ENCODE measurements around the gene ANO7.

ANO7 gene

DNA sequence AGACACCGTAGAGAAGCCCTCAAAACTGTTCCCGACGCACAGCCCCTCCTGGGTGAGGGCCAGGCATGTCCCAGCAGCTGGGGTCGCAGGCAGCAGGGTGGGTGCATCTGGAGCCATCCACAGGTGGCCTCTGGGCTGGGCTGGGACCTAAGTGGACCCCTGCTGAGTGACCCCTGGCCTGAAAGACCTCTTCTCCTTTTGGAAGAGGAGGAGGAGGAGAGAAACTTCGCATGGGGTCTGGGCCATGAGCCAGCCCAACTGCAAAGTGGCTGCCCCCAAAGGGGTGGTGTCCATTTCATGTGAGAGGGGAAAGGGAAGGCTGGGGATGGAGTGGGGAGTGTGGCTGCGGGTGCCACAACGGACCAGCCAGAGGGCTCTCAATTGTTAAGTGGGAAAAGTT is 25.1 kb downstream of the ANO7 start:
- DNase-seq = no peak

- DNase-seq = no peak
Observed at GRCh38 chr2:241214209-241214608, 25.7 kb downstream of the ANO7 start.

DNA sequence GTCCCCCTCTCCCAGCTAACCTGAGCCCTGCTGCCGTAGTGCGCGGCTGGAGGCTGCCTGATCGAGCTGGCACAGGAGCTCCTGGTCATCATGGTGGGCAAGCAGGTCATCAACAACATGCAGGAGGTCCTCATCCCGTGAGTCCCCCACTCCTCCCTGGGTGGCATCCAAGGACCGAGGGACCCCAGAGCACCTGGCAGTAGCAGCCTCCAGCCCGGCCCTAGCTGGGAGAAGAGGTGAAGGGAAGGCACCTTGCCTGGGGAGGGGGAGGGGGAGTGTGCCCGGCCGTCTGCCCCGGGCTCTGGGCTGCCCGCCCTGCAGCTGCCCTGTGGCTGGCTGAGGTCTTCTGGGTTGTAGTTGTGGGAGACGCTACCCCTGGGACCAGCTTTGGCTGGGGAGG is 26.3 kb downstream of the ANO7 start:
- no peak for DNase-seq

- DNase-seq = no peak
Observed at GRCh38 chr2:241215421-241215820, 26.9 kb downstream of the ANO7 start.

DNA sequence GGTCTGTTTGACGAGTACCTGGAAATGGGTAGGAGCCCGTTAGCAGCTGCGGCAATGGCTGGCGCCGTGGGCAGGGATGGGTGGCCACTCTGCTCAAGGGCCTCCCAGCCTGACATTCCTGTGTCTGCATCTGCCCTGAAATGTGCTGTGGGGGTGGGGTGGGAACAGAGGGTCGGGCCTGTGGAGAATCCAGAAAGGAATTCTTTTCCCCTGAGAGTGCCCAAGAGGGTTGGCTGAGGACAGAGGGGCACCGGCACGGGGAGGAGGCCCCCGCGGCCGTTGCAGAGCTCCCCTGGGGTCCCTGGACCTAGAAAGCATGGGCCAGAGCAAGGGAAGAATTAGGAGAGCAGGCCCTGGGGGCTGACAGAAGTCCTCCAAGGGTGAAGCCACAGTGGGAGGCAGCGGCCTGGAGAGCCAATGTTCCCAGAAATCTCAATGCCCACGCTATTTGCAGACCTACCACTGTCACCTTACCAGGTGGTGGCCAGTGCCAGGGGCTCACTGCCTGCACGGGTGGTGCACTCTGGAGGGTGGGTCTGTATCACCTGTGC is 27.8 kb downstream of the ANO7 start:
- DNase-seq = no peak

DNA sequence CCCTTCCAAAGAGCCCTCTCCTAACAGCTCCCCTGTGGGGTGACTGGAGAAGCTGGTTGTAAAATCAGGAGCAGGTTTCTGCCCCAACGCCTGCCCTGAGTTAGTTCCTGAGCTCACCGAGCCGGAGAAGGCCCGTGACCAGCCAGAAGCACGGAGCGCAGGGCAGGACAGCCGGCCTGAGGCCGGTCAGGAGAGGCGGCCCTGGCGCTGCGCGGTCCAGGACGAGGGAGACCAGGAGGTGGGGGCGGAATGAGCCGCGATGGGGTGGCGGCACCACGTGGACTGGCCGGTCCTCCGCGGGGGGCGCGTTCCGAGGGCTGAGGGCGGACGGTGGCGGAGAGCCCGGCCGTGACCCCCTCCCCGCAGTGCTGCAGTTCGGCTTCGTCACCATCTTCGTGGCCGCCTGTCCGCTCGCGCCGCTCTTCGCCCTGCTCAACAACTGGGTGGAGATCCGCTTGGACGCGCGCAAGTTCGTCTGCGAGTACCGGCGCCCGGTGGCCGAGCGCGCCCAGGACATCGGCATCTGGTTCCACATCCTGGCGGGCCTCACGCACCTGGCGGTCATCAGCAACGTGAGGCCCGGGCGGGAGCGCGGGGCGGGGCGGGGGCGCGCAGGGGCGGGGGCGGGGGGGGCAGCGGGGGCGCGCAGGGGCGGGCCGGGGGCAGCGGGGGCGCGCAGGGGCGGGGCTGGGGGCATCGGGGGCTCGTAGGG is 29.0 kb downstream of the ANO7 start:
- DNase-seq = peak; percentile 10

GRCh38 chr2:241218131-241219029 is 29.9 kb downstream of the ANO7 start:
- peak; percentile 8 for DNase-seq

DNA sequence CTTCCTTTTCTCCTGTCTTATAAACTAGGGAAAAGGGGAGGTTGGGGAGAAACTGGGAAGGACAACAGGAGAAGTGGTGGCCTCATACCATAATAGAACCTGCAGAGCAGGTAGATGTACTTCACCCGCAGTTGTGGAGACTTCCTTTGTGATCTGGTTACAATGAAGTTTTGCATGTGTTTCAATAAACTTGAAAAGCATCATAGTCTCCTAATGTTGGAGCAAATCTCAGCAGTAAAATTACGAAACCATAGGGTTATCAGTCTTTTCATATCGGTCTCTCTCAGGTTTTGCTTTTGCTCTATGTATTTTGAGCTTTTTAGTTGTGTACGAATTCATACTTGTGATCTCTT is 30.5 kb downstream of the ANO7 start:
- DNase-seq = no peak

DNA sequence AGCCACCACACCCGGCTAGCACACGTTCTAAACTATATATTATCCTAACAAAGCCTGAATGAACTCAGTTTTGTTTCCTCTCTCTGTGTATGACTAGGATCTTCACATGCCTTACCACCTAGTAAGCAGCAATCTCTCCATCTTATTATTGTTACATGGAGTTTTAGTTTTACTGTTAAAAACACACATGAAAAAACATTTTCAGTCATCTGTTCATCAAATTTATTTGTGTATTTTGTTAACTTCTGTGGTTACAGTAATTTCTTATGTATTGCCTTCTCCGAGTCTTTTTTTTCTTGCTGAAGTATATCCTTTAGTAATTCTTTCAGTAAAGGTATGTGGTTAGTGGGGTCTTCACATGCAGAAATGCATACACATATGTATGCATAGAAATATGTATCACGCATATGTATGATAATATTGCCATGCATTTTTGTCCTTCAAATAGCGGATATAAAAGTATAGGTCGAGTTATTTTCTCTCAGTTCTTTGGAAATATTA is 31.4 kb downstream of the ANO7 start:
- no peak for DNase-seq

GRCh38 chr2:241223211-241224017 is 34.9 kb downstream of the ANO7 start:
- DNase-seq = no peak

- no peak for DNase-seq
Observed at GRCh38 chr2:241224018-241224850, 35.8 kb downstream of the ANO7 start.

- no peak for DNase-seq
Observed at GRCh38 chr2:241224851-241225438, 36.5 kb downstream of the ANO7 start.

DNA sequence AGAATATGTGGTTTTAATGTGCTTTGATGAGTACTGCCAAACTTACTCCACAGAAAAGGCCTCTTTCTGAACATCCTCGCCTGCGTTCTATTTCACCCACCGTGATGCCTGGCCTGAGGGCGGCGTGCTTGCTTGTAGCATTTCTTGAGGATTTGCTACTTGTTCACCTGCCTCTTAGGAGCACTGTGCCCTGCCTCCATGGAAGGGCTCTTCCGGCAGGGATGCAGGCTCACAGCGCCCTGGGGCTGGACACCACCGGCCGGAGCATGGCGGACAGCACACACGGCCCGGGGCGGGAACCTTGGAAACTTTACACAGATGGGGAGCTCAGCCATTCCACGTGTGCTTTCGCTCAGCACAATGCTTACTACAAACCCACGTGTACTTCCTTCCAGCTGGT is 37.1 kb downstream of the ANO7 start:
- no peak for DNase-seq

DNA sequence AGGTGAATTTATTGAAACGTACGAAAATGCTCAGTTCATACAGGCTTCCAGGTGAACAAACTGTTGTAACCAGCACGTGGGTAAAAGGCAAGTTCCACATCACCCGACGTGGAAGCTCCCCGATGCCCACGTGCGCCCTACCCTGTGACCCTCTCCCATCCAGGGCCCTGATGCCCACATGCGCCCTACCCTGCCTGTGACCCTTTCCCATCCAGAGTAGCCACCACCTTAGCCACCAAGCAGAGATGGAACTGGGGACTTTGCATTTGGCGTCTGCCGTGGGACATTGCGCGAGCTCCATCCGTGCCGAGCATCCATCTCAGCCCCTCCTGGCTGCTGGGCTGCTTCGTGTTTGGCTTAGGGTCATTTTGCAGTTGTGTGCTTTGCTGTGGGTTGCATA is 37.5 kb downstream of the ANO7 start:
- no peak for DNase-seq

- DNase-seq = no peak
Observed at GRCh38 chr2:241226723-241227572, 38.5 kb downstream of the ANO7 start.

DNA sequence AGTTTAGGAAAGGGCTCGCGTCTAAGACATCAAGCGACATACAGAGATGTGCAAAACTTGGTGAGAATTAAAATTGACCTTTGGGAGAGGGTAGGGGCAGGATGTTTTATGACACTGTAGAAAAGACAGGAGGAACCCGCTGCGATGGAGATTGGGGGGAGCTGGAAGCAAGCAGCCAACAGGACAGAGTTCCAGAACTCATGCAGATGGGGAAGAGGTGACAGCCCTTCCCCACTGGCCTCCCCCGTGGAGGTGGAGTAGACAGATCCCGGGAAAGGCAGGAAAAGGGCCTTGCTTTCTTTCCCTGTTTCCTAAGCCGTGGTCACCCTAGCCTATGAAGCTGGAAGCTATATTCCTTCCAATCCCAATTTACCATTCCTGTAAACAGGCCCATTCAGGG is 39.1 kb downstream of the ANO7 start:
- no peak for DNase-seq

DNA sequence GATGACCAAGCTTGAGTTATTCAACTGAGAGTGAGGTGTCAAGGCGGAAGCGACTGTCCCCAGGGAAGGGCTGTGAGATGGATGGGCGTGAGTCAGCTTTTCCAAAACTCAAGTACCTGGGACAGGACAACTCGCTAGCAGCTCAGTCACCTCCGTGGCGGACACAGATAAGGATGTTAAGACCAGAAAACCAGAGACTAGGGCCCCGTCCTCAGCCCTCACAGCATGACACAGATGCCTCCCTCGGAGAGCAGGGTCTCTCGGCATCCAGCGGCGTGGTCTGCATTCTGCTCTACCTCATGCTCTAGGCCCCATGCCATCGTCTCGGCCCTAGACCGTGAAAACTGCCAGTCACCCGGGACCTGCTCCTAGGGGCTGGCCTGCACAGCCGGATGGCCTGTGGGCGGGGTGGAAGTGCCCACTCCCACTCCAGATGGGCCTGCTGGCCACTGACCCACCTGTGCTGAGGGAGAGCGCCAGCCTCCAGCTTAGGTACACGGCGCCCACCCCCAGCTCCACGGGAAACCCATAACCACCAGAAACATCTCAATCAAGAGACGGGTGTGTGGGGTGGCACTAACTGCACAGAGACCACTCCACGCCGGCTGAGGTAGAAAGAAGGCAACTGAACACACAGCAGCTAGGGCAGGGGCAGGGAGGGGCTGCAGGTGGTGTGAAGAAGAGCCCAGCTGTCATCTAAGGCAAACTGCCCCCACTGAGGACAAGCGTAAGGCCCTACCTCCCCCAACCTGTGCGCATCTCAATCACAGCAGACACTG is 39.8 kb downstream of the ANO7 start:
- DNase-seq = no peak

DNA sequence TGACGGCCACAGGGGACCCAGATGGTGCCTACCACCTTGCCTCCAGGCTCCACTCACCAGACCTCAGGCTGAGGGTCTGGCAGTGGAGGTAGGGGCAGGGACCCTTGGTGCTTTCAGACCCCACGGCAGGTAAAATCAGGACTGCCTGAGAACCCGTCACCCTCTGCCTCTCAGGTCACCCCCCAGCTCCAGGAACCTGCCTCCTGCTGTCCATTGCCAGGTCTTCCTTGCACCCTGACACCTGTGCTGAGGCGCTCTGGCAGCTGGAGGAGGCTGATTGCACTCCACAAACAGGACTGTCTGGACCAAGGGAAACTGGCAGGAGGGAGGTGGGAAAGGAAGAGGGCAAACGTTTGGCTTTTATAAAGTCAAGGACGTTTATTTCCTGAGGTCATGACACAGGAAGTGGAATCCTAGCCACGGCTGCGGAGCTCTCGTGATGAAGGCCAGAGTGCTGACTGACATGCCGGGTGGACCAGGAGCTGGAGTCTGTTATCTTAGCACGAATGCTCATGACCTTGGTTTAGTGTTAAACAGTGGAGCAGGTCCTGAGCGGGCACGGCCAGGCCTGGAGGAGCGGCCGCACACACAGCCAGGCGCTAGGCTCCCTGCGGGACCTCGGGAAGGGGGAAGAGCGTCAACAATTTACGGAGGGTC is 40.5 kb downstream of the ANO7 start:
- DNase-seq = no peak
